ENCODE results near the gene PDE6B.
"Not testable (repeated sequence)": the region's sequence is repeated elsewhere in the genome, so short reads cannot be mapped to it uniquely, and the experiment has no call there.

PDE6B gene

GRCh38 chr4:637536-638280 lies 12.3 kb downstream of the PDE6B start:
- no peak for DNase-seq

GRCh38 chr4:642366-642765 lies 17.0 kb downstream of the PDE6B start:
- not testable (repeated sequence) for DNase-seq

DNA sequence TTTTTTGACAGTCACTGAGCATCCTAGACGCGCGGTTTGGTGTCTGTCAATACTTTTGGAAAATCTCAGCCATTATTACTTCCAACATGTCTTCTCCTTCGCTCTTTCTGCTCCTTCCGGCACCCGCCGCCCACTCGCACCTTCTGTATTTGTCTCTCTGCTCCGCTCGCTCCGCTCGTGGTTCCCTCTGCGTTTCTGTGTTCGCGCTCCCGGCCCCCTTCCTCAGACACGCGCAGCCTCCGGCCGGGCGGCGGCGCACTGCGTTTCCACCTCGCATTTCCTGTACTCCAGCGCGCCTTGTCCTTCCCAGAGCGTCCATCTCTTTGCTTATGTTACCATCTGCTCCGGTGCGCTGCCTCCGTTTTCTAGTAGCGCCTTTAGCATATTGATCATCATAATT lies 21.1 kb downstream of the PDE6B start:
- DNase-seq, result no peak

GRCh38 chr4:647481-647880 lies 22.1 kb downstream of the PDE6B start:
- DNase-seq, result no peak

GRCh38 chr4:648579-649292 lies 23.4 kb downstream of the PDE6B start:
- no peak for DNase-seq

DNA sequence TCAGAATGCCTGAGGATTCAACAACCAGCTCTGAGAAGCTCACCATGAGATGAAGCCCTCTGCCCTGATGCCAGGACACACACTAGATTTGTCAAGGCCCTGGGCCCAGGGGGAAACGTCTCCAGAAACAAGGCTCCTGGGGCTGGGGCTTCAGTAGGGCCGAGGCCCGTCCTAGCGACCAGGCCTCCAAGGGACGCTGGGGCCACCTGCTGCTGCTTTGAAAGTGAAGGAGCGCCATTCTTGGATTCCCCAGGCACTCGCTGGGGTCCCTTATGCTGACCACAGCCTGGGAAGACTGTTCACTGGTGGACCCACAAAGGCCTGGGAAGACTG lies 23.9 kb downstream of the PDE6B start:
- DNase-seq, result no peak

DNA sequence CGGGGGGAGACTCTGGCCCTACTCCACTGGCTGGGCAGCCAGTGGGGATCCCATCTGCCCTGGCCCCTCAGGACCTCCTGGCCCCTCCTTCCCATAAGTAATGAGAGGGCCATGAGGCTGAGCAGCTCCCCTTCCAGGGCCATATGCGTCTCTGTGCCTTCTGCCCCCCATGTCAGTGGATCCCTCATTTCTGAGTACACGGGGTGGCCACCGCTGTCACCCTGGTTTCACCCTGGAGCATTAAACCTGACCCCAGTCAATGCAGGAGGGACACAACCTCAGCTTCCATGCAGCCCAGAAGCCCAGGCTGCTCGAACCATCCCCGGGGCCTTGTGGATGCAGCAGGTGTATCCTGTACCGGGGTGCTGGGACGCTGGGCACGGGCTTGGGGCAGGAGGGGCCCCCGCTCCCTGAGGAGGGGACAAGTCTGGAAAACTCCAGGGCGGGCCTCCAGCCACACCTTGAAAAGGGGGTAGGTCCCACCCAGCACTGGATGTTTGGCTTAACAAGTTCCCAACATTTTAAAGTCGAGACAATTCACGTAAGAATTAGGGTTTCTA lies 24.5 kb downstream of the PDE6B start:
- DNase-seq, result no peak

DNA sequence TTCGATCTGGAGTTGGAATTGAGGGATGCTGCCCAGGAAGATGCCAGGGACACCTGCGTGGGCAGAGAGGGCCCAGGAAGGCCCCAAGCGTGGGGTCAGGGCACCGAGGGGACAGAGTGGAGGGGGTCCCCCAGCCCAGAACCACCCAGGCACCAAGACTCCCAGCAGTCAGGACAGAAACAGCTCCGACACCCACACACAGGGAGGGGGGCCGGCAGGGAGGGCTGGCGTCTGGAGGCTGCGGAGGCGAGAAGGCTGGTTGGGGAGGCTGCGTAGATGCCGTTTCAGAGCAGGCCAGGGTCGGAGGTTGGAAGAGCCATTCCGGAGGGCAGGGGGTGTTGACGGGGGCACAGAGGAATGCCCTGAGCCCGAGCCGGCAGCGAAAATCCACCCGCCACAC lies 25.1 kb downstream of the PDE6B start:
- DNase-seq, result no peak

DNA sequence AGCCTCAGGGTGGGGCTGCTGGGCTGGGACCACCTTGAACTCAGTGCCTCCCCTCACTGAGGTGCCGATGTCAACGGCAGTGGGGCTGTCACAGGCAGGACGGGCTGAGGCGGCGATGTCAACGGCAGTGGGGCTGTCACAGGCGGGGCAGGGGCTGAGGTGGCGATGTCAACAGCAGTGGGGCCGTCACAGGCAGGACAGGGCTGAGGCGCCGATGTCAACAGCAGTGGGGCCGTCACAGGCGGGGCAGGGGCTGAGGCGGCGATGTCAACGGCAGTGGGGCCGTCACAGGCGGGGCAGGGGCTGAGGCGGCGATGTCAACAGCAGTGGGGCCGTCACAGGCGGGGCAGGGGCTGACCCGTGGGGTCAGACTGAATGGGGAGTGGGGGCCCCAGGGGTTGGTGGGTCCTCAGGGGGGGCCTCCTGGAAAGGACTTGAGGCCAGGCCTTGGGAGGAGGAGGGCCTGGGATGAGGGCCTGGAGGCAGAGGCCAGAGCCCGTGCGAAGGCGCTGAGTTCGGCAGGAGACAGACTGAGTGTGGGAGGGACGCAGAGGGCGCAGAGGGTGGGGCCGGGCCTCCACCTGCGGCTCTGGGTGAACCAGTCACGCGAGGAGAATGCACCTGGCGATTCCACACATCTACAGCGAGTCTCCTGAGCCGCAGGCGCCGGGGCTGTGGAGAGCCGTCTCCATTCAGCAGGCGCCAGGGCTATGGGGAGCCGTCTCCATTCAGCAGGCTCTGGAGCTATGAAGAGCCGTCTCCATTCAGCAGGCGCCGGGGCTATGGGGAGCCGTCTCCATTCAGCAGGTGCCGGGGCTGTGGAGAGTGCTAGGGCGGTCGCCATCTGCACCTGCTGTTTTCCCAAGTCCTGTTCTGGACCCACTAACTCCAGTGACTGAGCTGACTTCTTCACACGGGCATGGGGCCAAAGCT lies 25.8 kb downstream of the PDE6B start:
- DNase-seq, result no peak

DNA sequence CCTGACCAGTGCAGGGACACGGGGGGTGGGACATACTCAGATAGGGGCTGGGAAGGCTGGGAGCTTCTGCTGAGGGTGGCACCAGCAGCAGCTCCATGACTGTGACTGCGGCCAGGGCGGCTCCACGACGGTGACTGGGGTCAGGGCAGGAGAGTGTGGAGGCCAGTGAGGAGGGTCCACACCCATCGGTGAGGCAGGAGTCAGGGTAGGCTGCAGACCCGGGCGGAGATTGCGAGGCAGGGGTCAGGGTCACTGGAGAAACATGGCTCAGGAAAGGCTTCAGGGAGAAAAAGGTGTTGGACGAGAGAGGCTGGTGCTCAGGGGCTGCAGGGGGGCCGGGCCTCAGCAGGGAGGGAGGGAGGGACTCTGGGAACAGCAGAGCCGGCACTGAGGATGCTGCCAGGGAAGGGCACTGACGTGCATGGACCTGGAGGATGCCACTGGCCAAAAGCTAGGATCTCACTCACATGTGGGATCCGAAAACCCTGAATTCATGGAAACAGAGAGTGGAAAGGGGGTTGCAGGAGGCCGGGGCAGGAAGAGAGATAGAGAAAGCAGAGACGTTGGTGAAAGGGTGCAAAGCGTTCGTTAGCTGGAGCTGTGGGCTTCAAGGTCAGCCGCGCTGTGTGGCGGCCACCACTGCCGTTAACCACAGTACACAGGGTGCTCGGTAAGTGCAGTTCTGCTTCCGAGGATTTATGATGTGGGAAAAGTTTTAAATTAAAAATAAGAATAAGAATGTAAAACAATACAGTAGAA lies 26.7 kb downstream of the PDE6B start:
- DNase-seq, result no peak

DNA sequence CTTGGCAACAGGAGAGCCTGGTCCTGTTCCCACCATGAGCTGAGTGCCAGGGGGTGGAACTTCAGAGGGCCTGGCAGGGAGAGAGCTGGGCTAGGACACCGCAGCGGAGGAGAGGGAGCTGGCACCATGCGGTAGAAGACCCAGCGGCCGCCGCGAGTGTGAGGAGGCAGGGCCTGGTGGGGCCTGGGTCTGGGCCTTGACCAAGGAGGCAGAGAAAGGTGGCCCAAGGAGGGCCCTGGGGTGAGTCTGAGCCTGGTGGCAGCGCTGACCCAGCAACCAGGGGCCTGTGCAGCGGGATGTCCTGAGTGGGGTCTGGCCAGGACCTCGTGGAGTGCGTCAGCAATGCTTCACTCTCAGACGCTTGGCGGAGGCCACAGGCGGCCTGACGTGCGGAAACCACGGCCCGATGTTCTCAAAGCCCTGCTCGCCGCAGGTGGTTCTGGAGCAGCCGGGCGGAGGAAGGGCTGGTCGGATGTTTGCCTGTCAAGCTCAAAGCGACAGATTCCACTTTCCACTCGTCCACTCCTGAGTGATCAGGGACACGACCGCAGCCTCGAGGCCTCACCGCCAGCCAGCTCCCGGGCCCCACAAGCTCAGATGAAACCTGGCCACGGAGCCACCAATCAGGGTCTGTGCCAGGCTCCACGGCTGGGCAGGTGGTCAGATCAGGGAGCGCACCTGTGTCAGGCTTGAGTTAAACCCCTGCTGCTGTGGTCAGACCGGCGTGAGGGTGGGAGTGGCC lies 27.9 kb downstream of the PDE6B start:
- no peak for DNase-seq

DNA sequence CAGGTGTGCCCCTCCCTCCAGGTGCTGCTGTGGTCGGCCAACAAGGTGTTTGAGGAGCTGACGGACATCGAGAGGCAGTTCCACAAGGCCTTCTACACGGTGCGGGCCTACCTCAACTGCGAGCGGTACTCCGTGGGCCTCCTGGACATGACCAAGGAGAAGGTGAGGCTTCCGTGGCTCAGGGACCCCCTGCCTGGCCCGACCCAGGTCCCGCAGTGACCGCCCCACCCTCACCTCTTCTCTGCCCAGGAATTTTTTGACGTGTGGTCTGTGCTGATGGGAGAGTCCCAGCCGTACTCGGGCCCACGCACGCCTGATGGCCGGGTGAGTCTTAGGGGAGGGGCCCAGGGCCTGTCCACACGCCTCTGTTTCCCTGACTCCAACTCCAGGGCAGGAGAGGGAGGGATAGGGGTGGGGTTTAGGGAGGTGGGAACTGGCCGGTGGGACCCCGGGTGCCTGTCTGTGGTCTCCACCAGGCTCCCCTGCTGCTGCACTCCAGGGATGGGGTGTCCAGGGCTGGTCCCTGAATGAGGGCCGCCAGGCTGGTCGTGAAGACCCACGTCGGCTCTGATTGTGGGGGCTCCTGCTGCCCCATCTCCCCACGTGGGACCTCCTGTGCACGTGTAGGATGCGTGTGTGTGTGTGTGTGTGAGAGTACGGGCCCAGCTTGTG lies 28.6 kb downstream of the PDE6B start:
- no peak for DNase-seq

GRCh38 chr4:654503-654845 lies 29.1 kb downstream of the PDE6B start:
- DNase-seq, result no peak

- no peak for DNase-seq
Measured at GRCh38 chr4:654871-655463, 29.6 kb downstream of the PDE6B start.

GRCh38 chr4:655464-656151 lies 30.2 kb downstream of the PDE6B start:
- no peak for DNase-seq

- DNase-seq, result no peak
Measured at GRCh38 chr4:656436-657337, 31.3 kb downstream of the PDE6B start.

DNA sequence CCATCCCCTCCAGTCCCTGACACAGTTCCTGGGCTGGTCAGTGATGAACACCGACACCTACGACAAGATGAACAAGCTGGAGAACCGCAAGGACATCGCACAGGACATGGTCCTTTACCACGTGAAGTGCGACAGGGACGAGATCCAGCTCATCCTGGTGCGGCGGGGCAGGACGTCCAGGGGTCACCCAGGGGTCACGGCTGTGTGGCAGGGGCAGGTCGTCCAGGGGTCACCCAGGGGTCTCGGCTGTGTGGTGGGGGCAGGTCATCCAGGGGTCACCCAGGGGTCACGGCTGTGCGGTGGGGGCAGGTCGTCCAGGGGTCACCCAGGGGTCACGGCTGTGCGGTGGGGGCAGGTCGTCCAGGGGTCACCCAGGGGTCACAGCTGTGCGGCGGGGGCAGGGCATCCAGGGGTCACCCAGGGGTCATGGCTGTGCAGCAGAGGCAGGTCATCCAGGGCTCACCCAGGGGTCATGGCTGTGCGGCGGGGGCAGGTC lies 32.0 kb downstream of the PDE6B start:
- DNase-seq, result no peak

GRCh38 chr4:657834-658667 lies 32.7 kb downstream of the PDE6B start:
- DNase-seq, result no peak

Measured in cortex of kidney (tissue), 1 donor.